Suprapubic skin (tissue), 4 donors: ENCODE measurements around the gene CREG2. TPM values are rescaled to one million over a fixed set of nuclear protein-coding genes. Genes with fewer than 3 reads are reported as not detected.
A peak's percentile ranks its signal among the peaks of the same experiment; 100 is the strongest.

Experiments used
- DNase-seq, 2 donors: peaks; one replicate each; pipeline ENCODE4 v3.0.0-alpha.2; 2019; ENCODE audit warnings: low spot score in 2 of 2
- H3K27ac ChIP-seq: fragments of 200-600 bp; sonication (generic); one replicate; pipeline ENCODE4 v1.5.1; 2019
- H3K27me3 ChIP-seq: fragments of 200-600 bp; sonication (generic); one replicate; pipeline ENCODE4 v1.5.1; 2019
- H3K36me3 ChIP-seq: fragments of 200-600 bp; sonication (generic); one replicate; pipeline ENCODE4 v1.5.1; 2019
- H3K4me1 ChIP-seq: fragments of 200-600 bp; sonication (generic); one replicate; pipeline ENCODE4 v1.5.1; 2019
- H3K4me3 ChIP-seq: fragments of 200-600 bp; sonication (generic); one replicate; pipeline ENCODE4 v1.5.1; 2019; ENCODE audit warnings: mild to moderate bottlenecking
- H3K9me3 ChIP-seq: fragments of 200-600 bp; sonication (generic); one replicate; pipeline ENCODE4 v1.5.1; 2019
- CTCF ChIP-seq, 2 donors: fragments of 200-600 bp in 1 of 2; fragments of 450-650 bp in 1 of 2; sonication (generic) in 1 of 2; IDR thresholded peaks; one replicate each; pipeline ENCODE4 v1.5.1; 2016 to 2019; ENCODE audit warnings: antibody characterized with exemption in 2 of 2, mild to moderate bottlenecking in 1 of 2, moderate library complexity in 1 of 2
- EP300 ChIP-seq: sonication (generic); formaldehyde crosslinking; IDR thresholded peaks from one replicate; pipeline ENCODE4 v1.6.1; 2017; ENCODE audit warnings: antibody characterized with exemption
- POLR2A ChIP-seq, 2 donors: fragments of 450-650 bp; IDR thresholded peaks; one replicate each; pipeline ENCODE4 v1.6.1; 2017; ENCODE audit warnings: antibody characterized with exemption in 2 of 2, mild to moderate bottlenecking in 2 of 2, moderate library complexity in 2 of 2
- POLR2AphosphoS5 ChIP-seq, 3 donors: sonication (generic); formaldehyde crosslinking; IDR thresholded peaks; one replicate each; pipeline ENCODE4 v1.6.1; 2017; ENCODE audit warnings: antibody characterized with exemption in 3 of 3
- WGBS: methylation state at CpG from one replicate; pipeline ENCODE4 v1.1.5; 2018; 5-methylcytosine and 5-hydroxymethylcytosine counted together
- total RNA-seq, 4 donors: library from RNA; depleted of rRNA; stranded (reverse); fragments of >200 nt; gene quantifications; one replicate each; pipeline ENCODE4 v1.1.0, GENCODE V29; 2016

Gene CREG2
- total RNA-seq, 4 donors from 2014 or later = 0.17 to 1.3 TPM; not detected in 2

GRCh38 chr2:101348883-101349282 is 38.4 kb downstream of the CREG2 start:
- Histone ChIP-seq H3K4me1 (no peaks in the 10 kb centered on the region), H3K27ac (no peak overlapping the region), H3K27me3 (no peaks in the 10 kb centered on the region), H3K9me3 (no peaks in the 10 kb centered on the region), H3K36me3 (no peaks in the 10 kb centered on the region), H3K4me3 (no peak overlapping the region)
- no peak for DNase-seq
- 82% methylated on average over 1 of the region's 1 CpG for WGBS
- TF ChIP-seq EP300 (no peak), CTCF (IDR thresholded peaks at IDR 0.05) (no peak), POLR2AphosphoS5 (IDR thresholded peaks at IDR 0.05) (no peak), POLR2A (IDR thresholded peaks at IDR 0.05) (no peak)

- H3K4me3 ChIP-seq = no peak overlapping the region
- WGBS = 97% methylated on average over 3 of the region's 3 CpGs
Observed at GRCh38 chr2:101346909-101347308, 40.4 kb downstream of the CREG2 start.

DNA sequence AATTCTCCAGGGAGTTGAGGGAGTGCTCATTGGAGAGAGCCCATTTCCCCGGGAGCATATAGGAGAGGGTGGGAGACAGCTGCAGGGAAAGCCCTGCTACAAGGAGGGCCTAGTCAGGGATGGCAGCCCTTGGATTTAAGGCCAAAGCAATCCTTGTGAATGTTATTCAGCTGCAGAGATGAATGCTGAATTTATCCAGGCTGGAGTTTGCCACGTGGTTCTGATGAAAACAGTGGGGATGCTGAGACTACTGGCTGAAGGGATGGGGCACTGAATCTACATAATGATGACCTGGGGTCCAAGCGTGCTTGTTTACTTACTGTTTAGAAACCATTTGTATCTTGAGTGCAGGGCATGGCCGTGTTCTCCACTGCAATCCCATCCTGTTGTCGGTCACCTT is 43.2 kb downstream of the CREG2 start:
- Histone ChIP-seq H3K4me3 (no peak overlapping the region), H3K4me1 (no peaks in the 10 kb centered on the region), H3K36me3 (no peaks in the 10 kb centered on the region), H3K27me3 (no peaks in the 10 kb centered on the region), H3K9me3 (no peaks in the 10 kb centered on the region), H3K27ac (no peak overlapping the region)
- no peak for TF ChIP-seq POLR2AphosphoS5 (IDR thresholded peaks at IDR 0.05)
- TF ChIP-seq POLR2A (IDR thresholded peaks at IDR 0.05) = no peak
- DNase-seq = no peak
- WGBS = 64% methylated on average over 5 of the region's 5 CpGs

More at GRCh38 chr2:101346909-101347308, 40.4 kb downstream of the CREG2 start:
- no peaks in the 10 kb centered on the region for H3K36me3 ChIP-seq
- no peaks in the 10 kb centered on the region for H3K27me3 ChIP-seq
- H3K9me3 ChIP-seq = no peaks in the 10 kb centered on the region
- DNase-seq = no peak
- H3K27ac ChIP-seq = no peak overlapping the region
- TF ChIP-seq POLR2A (IDR thresholded peaks at IDR 0.05) (no peak), CTCF (IDR thresholded peaks at IDR 0.05) (no peak), EP300 (no peak), POLR2AphosphoS5 (IDR thresholded peaks at IDR 0.05) (no peak)
- no peaks in the 10 kb centered on the region for H3K4me1 ChIP-seq

- Histone ChIP-seq H3K27me3 (no peaks in the 10 kb centered on the region), H3K4me1 (no peaks in the 10 kb centered on the region), H3K36me3 (no peaks in the 10 kb centered on the region), H3K27ac (no peak overlapping the region), H3K4me3 (no peak overlapping the region), H3K9me3 (no peaks in the 10 kb centered on the region)
- no peak for DNase-seq
- TF ChIP-seq CTCF (IDR thresholded peaks at IDR 0.05) = no peak
- no peak for TF ChIP-seq EP300
- TF ChIP-seq POLR2AphosphoS5 (IDR thresholded peaks at IDR 0.05) = no peak
- TF ChIP-seq POLR2A (IDR thresholded peaks at IDR 0.05) = no peak
- 85% methylated on average over 15 of the region's 15 CpGs for WGBS
Observed at GRCh38 chr2:101342625-101343008, 44.7 kb downstream of the CREG2 start.

GRCh38 chr2:101341901-101342624 is 45.2 kb downstream of the CREG2 start:
- no peaks in the 10 kb centered on the region for H3K4me1 ChIP-seq
- no peaks in the 10 kb centered on the region for H3K27me3 ChIP-seq
- H3K4me3 ChIP-seq = no peak overlapping the region
- H3K27ac ChIP-seq = no peak overlapping the region
- TF ChIP-seq POLR2AphosphoS5 (IDR thresholded peaks at IDR 0.05) (no peak), EP300 (no peak), CTCF (IDR thresholded peaks at IDR 0.05) (peak; percentile 59 to 76), POLR2A (IDR thresholded peaks at IDR 0.05) (no peak)
- H3K9me3 ChIP-seq = no peaks in the 10 kb centered on the region
- no peaks in the 10 kb centered on the region for H3K36me3 ChIP-seq
- DNase-seq = peak; percentile 74 to 88
- 43% methylated on average over 21 of the region's 21 CpGs for WGBS
